Gastrocnemius medialis (tissue), 4 donors: ENCODE measurements around the gene MYO9B. TPM values are rescaled to one million over a fixed set of nuclear protein-coding genes. Genes with fewer than 3 reads are reported as not detected.

ENCODE experiments used
- ATAC-seq, 2 donors: fragments of 150-250 bp; one replicate each; pipeline ENCODE4 v1.9.1; 2016
- DNase-seq, 2 donors: peaks; one replicate each; pipeline ENCODE4 v3.0.0-alpha.2; 2019
- H3K27ac ChIP-seq, 4 donors: fragments of 200-600 bp; sonication (generic); 1 replicate in 1 of 4; 2 replicates in 3 of 4; pipeline ENCODE4 v1.5.1; 2016 to 2018; ENCODE audit warnings: mild to moderate bottlenecking in 2 of 4, moderate library complexity in 1 of 4
- H3K27me3 ChIP-seq, 3 donors: fragments of 200-600 bp; sonication (generic) in 2 of 3; 1 replicate in 1 of 3; 2 replicates in 2 of 3; pipeline versions ENCODE4 v1.5.1 to v1.6.0; 2016 to 2019; ENCODE audit warnings: mild to moderate bottlenecking in 1 of 3, moderate library complexity in 1 of 3
- H3K36me3 ChIP-seq, 2 donors: fragments of 200-600 bp; sonication (generic) in 1 of 2; one replicate each; pipeline ENCODE4 v1.5.1; 2017 to 2018
- H3K4me1 ChIP-seq, 2 donors: fragments of 200-600 bp; sonication (generic) in 1 of 2; one replicate each; pipeline ENCODE4 v1.5.1; 2016 to 2017; ENCODE audit warnings: mild to moderate bottlenecking in 2 of 2
- H3K4me3 ChIP-seq, 4 donors: fragments of 200-600 bp; sonication (generic) in 3 of 4; 1 replicate in 1 of 4; 2 replicates in 3 of 4; pipeline ENCODE4 v1.5.1; 2016 to 2019; ENCODE audit warnings: mild to moderate bottlenecking in 2 of 4
- H3K9me3 ChIP-seq, 3 donors: fragments of 200-600 bp; sonication (generic) in 2 of 3; 1 replicate in 1 of 3; 2 replicates in 2 of 3; pipeline ENCODE4 v1.5.1; 2016 to 2019
- CTCF ChIP-seq, 5 experiments: fragments of 450-650 bp in 3 of 5; fragments of 200-600 bp in 2 of 5; sonication (generic) in 2 of 5; IDR thresholded peaks in 4 of 5; conservative IDR thresholded peaks in 1 of 5; 1 replicate in 4 of 5; 2 replicates in 1 of 5; pipeline ENCODE4 v1.5.1; 2016 to 2019; ENCODE audit warnings: antibody characterized with exemption in 5 of 5, mild to moderate bottlenecking in 3 of 5, moderate library complexity in 3 of 5
- POLR2A ChIP-seq, 2 donors: fragments of 450-650 bp; IDR thresholded peaks; one replicate each; pipeline ENCODE4 v1.6.1; 2017; ENCODE audit warnings: antibody characterized with exemption in 2 of 2, mild to moderate bottlenecking in 2 of 2, moderate library complexity in 2 of 2
- in situ Hi-C, 4 donors: fragments of 200-750 bp; cut with MboI; loops; one replicate each; pipeline versions ENCODE4 v1.15.0 to v1.8.0; 2017; ENCODE audit warnings: low sequenced_read_pairs in 4 of 4
- intact Hi-C: fragments of 100-400 bp; cut with DNase I; formaldehyde crosslinking; loops from one replicate; pipeline ENCODE4 v1.15.1; 2023; ENCODE audit warnings: low total_unique reads
- total RNA-seq, 4 donors: library from RNA; depleted of rRNA; stranded (reverse); fragments of >200 nt; gene quantifications; one replicate each; pipeline versions ENCODE4 v1.1.0 to v1.2.3, GENCODE V29; 2016

The MYO9B gene
- total RNA-seq, 4 donors from 2014 or later: 20.0 to 22.1 (median 20.7) TPM

GRCh38 chr19:17116996-17117702 lies 41.6 kb downstream of the MYO9B start:
- DNase-seq (no peak), ATAC-seq (no peak)
- Histone ChIP-seq H3K27me3 (no peaks in the 10 kb centered on the region), H3K4me1 (no peaks in the 10 kb centered on the region), H3K4me3 (no peak overlapping the region), H3K27ac (no peak overlapping the region), H3K9me3 (no peaks in the 10 kb centered on the region), H3K36me3 (no peaks in the 10 kb centered on the region)
- intact Hi-C loops: no loop called here
- TF ChIP-seq POLR2A (IDR thresholded peaks at IDR 0.05) (no peak), CTCF (IDR thresholded peaks at IDR 0.05 in 4 of 5, conservative IDR thresholded peaks at IDR 0.05 in 1 of 5) (no peak)
- in situ Hi-C loops: no loop called here

- H3K4me1 ChIP-seq: no peaks in the 10 kb centered on the region
Measured at GRCh38 chr19:17118957-17119356, 43.4 kb downstream of the MYO9B start.

GRCh38 chr19:17121736-17122293 lies 46.2 kb downstream of the MYO9B start:
- in situ Hi-C loops (no loop called here), intact Hi-C loops (no loop called here)
- Histone ChIP-seq H3K4me3 (no peak overlapping the region), H3K36me3 (no peaks in the 10 kb centered on the region), H3K9me3 (no peaks in the 10 kb centered on the region), H3K27ac (no peak overlapping the region), H3K27me3 (no peaks in the 10 kb centered on the region), H3K4me1 (peaks cover 0 to 4% of the 10 kb centered on the region in 2 donors)
- no peak for ATAC-seq
- TF ChIP-seq CTCF (IDR thresholded peaks at IDR 0.05 in 4 of 5, conservative IDR thresholded peaks at IDR 0.05 in 1 of 5): no peak
- no peak for TF ChIP-seq POLR2A (IDR thresholded peaks at IDR 0.05)
- no peak for DNase-seq

More at GRCh38 chr19:17118957-17119356, 43.4 kb downstream of the MYO9B start:
- no peak for ATAC-seq
- Histone ChIP-seq H3K27me3 (no peaks in the 10 kb centered on the region), H3K4me3 (no peak overlapping the region), H3K36me3 (no peaks in the 10 kb centered on the region), H3K9me3 (no peaks in the 10 kb centered on the region), H3K27ac (no peak overlapping the region)
- no peak for DNase-seq
- TF ChIP-seq POLR2A (IDR thresholded peaks at IDR 0.05) (no peak), CTCF (IDR thresholded peaks at IDR 0.05 in 4 of 5, conservative IDR thresholded peaks at IDR 0.05 in 1 of 5) (no peak)
- intact Hi-C loops (no loop called here), in situ Hi-C loops (no loop called here)

- ATAC-seq: no peak
- Histone ChIP-seq H3K27ac (no peak overlapping the region), H3K4me1 (peaks cover 0 to 4% of the 10 kb centered on the region in 2 donors), H3K4me3 (no peak overlapping the region), H3K36me3 (no peaks in the 10 kb centered on the region), H3K9me3 (no peaks in the 10 kb centered on the region), H3K27me3 (no peaks in the 10 kb centered on the region)
- in situ Hi-C loops (no loop called here), intact Hi-C loops (no loop called here)
- TF ChIP-seq POLR2A (IDR thresholded peaks at IDR 0.05): no peak
- TF ChIP-seq CTCF (IDR thresholded peaks at IDR 0.05 in 4 of 5, conservative IDR thresholded peaks at IDR 0.05 in 1 of 5): no peak
- DNase-seq: no peak
Measured at GRCh38 chr19:17123041-17123440, 47.5 kb downstream of the MYO9B start.
